Activated naive CD4-positive, alpha-beta T cell treated with anti-CD3 and anti-CD28 coated beads, Interleukin-2, amount 10 ng/mL, durations not matched to agents 7 days and 5 days (primary cell): ENCODE results near the gene ELF4.

Experiments used
- CTCF ChIA-PET: fragments of 350-600 bp; sonication (Branson Sonifier 250); formaldehyde crosslinking; loops from one replicate; lab custom pipeline; 2021; ENCODE audit warnings: antibody characterized with exemption; lab: Charles Lee
- DNase-seq: peaks from one replicate; pipeline ENCODE4 v3.0.0-alpha.2; 2020
- H3K27ac Mint-ChIP-seq: one replicate; pipeline ENCODE4 v1.8.0; 2021; ENCODE audit warnings: mild to moderate bottlenecking, moderate library complexity, mixed read lengths
- H3K27me3 Mint-ChIP-seq: one replicate; pipeline ENCODE4 v1.8.0; 2021; ENCODE audit warnings: mild to moderate bottlenecking, mixed read lengths
- H3K36me3 Mint-ChIP-seq: one replicate; pipeline ENCODE4 v1.8.0; 2021; ENCODE audit warnings: mixed read lengths
- H3K4me1 Mint-ChIP-seq: one replicate; pipeline ENCODE4 v1.8.0; 2021; ENCODE audit warnings: mixed read lengths
- H3K4me3 Mint-ChIP-seq: one replicate; pipeline ENCODE4 v1.8.0; 2021; ENCODE audit warnings: mild to moderate bottlenecking, moderate library complexity, mixed read lengths
- H3K9me3 Mint-ChIP-seq: one replicate; pipeline ENCODE4 v1.8.0; 2021; ENCODE audit warnings: mixed read lengths

The ELF4 gene

GRCh38 chrX:130106071-130106470, 4.2 kb downstream of the ELF4 start:
- H3K9me3 Mint-ChIP-seq = no peaks in the 10 kb centered on the region
- H3K4me1 Mint-ChIP-seq = peaks cover 46% of the 10 kb centered on the region
- no peak for DNase-seq
- no peak overlapping the region for H3K4me3 Mint-ChIP-seq
- H3K36me3 Mint-ChIP-seq = peaks cover 22% of the 10 kb centered on the region
- H3K27me3 Mint-ChIP-seq = no peaks in the 10 kb centered on the region
- H3K27ac Mint-ChIP-seq = peak overlapping the region; percentile 76
- CTCF ChIA-PET = interaction anchor here (2.2 to 2.4 kb wide), 2 partner anchors 13 to 26 kb away, joined by 5 to 6 read pairs; no protein-coding TSS in a partner anchor

GRCh38 chrX:130105244-130105643, 5.1 kb downstream of the ELF4 start:
- CTCF ChIA-PET = interaction anchor here (2.2 to 2.4 kb wide), 2 partner anchors 14 to 26 kb away, joined by 5 to 6 read pairs; no protein-coding TSS in a partner anchor

GRCh38 chrX:130103605-130104004, 6.7 kb downstream of the ELF4 start:
- DNase-seq = no peak
- Mint-ChIP-seq H3K9me3 (no peaks in the 10 kb centered on the region), H3K27ac (no peak overlapping the region), H3K4me3 (no peak overlapping the region), H3K27me3 (no peaks in the 10 kb centered on the region), H3K4me1 (peaks cover 64% of the 10 kb centered on the region), H3K36me3 (peaks cover 31% of the 10 kb centered on the region)
- CTCF ChIA-PET = no interaction called here

More at GRCh38 chrX:130105244-130105643, 5.1 kb downstream of the ELF4 start:
- Mint-ChIP-seq H3K4me3 (no peak overlapping the region), H3K27me3 (no peaks in the 10 kb centered on the region), H3K4me1 (peaks cover 55% of the 10 kb centered on the region), H3K27ac (no peak overlapping the region), H3K9me3 (no peaks in the 10 kb centered on the region), H3K36me3 (peaks cover 30% of the 10 kb centered on the region)
- DNase-seq = no peak

GRCh38 chrX:130100180-130100579, 10.1 kb downstream of the ELF4 start:
- DNase-seq = no peak
- Mint-ChIP-seq H3K4me3 (no peak overlapping the region), H3K9me3 (no peaks in the 10 kb centered on the region), H3K4me1 (peaks cover 76% of the 10 kb centered on the region), H3K36me3 (peaks cover 26% of the 10 kb centered on the region), H3K27me3 (no peaks in the 10 kb centered on the region), H3K27ac (no peak overlapping the region)
- CTCF ChIA-PET = no interaction called here

GRCh38 chrX:130098210-130098552, 12.1 kb downstream of the ELF4 start:
- no peaks in the 10 kb centered on the region for H3K9me3 Mint-ChIP-seq
- peak overlapping the region; percentile 31 for H3K4me3 Mint-ChIP-seq
- H3K4me1 Mint-ChIP-seq = peaks cover 80% of the 10 kb centered on the region
- CTCF ChIA-PET = interaction anchor here (1.7 kb wide), 1 partner anchor 16 kb away, joined by 3 read pairs; no protein-coding TSS in a partner anchor
- no peak for DNase-seq
- peaks cover 23% of the 10 kb centered on the region for H3K36me3 Mint-ChIP-seq
- no peaks in the 10 kb centered on the region for H3K27me3 Mint-ChIP-seq
- H3K27ac Mint-ChIP-seq = peak overlapping the region; percentile 77

GRCh38 chrX:130097507-130098209, 12.6 kb downstream of the ELF4 start:
- Mint-ChIP-seq H3K36me3 (peaks cover 23% of the 10 kb centered on the region), H3K4me1 (peaks cover 81% of the 10 kb centered on the region), H3K9me3 (no peaks in the 10 kb centered on the region), H3K27me3 (no peaks in the 10 kb centered on the region), H3K4me3 (peak overlapping the region; percentile 31), H3K27ac (peak overlapping the region; percentile 77)
- DNase-seq = peak; percentile 42
- CTCF ChIA-PET = interaction anchor here (1.7 kb wide), 1 partner anchor 15 kb away, joined by 3 read pairs; no protein-coding TSS in a partner anchor

- H3K9me3 Mint-ChIP-seq = no peaks in the 10 kb centered on the region
- peaks cover 18% of the 10 kb centered on the region for H3K36me3 Mint-ChIP-seq
These were observed 14.9 kb downstream of the ELF4 start for GRCh38 chrX:130095249-130096030.

GRCh38 chrX:130094696-130095095, 15.6 kb downstream of the ELF4 start:
- CTCF ChIA-PET = interaction anchor here (1.2 to 2.0 kb wide), 2 partner anchors 9 to 15 kb away, joined by 3 to 4 read pairs; no protein-coding TSS in a partner anchor
- DNase-seq = no peak
- Mint-ChIP-seq H3K9me3 (no peaks in the 10 kb centered on the region), H3K27ac (no peak overlapping the region), H3K4me3 (no peak overlapping the region), H3K36me3 (peaks cover 16% of the 10 kb centered on the region), H3K4me1 (peaks cover 80% of the 10 kb centered on the region), H3K27me3 (peaks cover 4% of the 10 kb centered on the region)

More at GRCh38 chrX:130095249-130096030, 14.9 kb downstream of the ELF4 start:
- Mint-ChIP-seq H3K4me1 (peaks cover 82% of the 10 kb centered on the region), H3K4me3 (no peak overlapping the region), H3K27me3 (peaks cover under 1% of the 10 kb centered on the region), H3K27ac (no peak overlapping the region)
- CTCF ChIA-PET = interaction anchor here (0.7 to 2.0 kb wide), 3 partner anchors 10 to 26 kb away, joined by 3 to 4 read pairs (median 3); no protein-coding TSS in a partner anchor
- no peak for DNase-seq

GRCh38 chrX:130093271-130093670, 17.0 kb downstream of the ELF4 start:
- H3K27ac Mint-ChIP-seq = peak overlapping the region; percentile 45
- CTCF ChIA-PET = no interaction called here

GRCh38 chrX:130091980-130092522, 18.2 kb downstream of the ELF4 start:
- CTCF ChIA-PET = no interaction called here
- peak; percentile 94 for DNase-seq
- H3K4me1 Mint-ChIP-seq = peaks cover 73% of the 10 kb centered on the region

More at GRCh38 chrX:130093271-130093670, 17.0 kb downstream of the ELF4 start:
- Mint-ChIP-seq H3K4me3 (no peak overlapping the region), H3K27me3 (peaks cover 4% of the 10 kb centered on the region), H3K4me1 (peaks cover 76% of the 10 kb centered on the region), H3K9me3 (no peaks in the 10 kb centered on the region), H3K36me3 (peaks cover 17% of the 10 kb centered on the region)
- no peak for DNase-seq

GRCh38 chrX:130090364-130090763, 19.9 kb downstream of the ELF4 start:
- no peaks in the 10 kb centered on the region for H3K9me3 Mint-ChIP-seq
- CTCF ChIA-PET = interaction anchor here (0.6 kb wide), 1 partner anchor 11 kb away, joined by 3 read pairs; no protein-coding TSS in a partner anchor
- peaks cover 4% of the 10 kb centered on the region for H3K27me3 Mint-ChIP-seq
- peak overlapping the region; percentile 16 for H3K4me3 Mint-ChIP-seq
- peak overlapping the region; percentile 82 for H3K27ac Mint-ChIP-seq
- peaks cover 19% of the 10 kb centered on the region for H3K36me3 Mint-ChIP-seq
- H3K4me1 Mint-ChIP-seq = peaks cover 75% of the 10 kb centered on the region
- DNase-seq = no peak

More at GRCh38 chrX:130091980-130092522, 18.2 kb downstream of the ELF4 start:
- Mint-ChIP-seq H3K27me3 (peaks cover 4% of the 10 kb centered on the region), H3K9me3 (no peaks in the 10 kb centered on the region), H3K4me3 (peak overlapping the region; percentile 83), H3K36me3 (peaks cover 17% of the 10 kb centered on the region), H3K27ac (peak overlapping the region; percentile 91)

GRCh38 chrX:130086447-130087206, 23.7 kb downstream of the ELF4 start:
- H3K27ac Mint-ChIP-seq = peak overlapping the region; percentile 92
- H3K9me3 Mint-ChIP-seq = no peaks in the 10 kb centered on the region
- DNase-seq = peak; percentile 83
- peak overlapping the region; percentile 81 for H3K4me3 Mint-ChIP-seq
- peaks cover 4% of the 10 kb centered on the region for H3K27me3 Mint-ChIP-seq
- H3K4me1 Mint-ChIP-seq = peaks cover 82% of the 10 kb centered on the region
- CTCF ChIA-PET = interaction anchor here (1.8 to 3.3 kb wide), 2 partner anchors 34 to 35 kb away, joined by 8 to 18 read pairs; no protein-coding TSS in a partner anchor
- peaks cover 14% of the 10 kb centered on the region for H3K36me3 Mint-ChIP-seq
